K562 (cell line): ENCODE data around the gene EME2. TPM values are rescaled to one million over a fixed set of nuclear protein-coding genes. Genes with fewer than 3 reads are reported as not detected.

Experiments used
- ATAC-seq: fragments of 200-7000 bp; cut with Tn5 transposase; 3 replicates; pipeline ENCODE4 v1.9.1; 2020; ENCODE audit warnings: moderate library complexity
- BruUV-seq: library from RNA; stranded (reverse); fragments of 400-500 nt; replicated peaks from 2 replicates; lab custom pipeline; 2021; lab: Mats Ljungman, UMichigan
- CTCF ChIA-PET: fragments of 300-600 bp; formaldehyde crosslinking; extraction: SDS; loops from one replicate; lab custom pipeline; 2021; ENCODE audit warnings: low intra/inter-chr PET ratio; lab: Yijun Ruan, JAX
- POLR2A ChIA-PET: fragments of 300-600, 350-650 bp; sonication (Branson Sonifier 250); formaldehyde crosslinking; extraction: SDS; loops from one replicate; lab custom pipeline; 2021; ENCODE audit warnings: antibody characterized with exemption, inconsistent platforms; lab: Yijun Ruan, JAX
- DNase-seq, 4 experiments: peaks; one replicate each; pipeline versions ENCODE4 v3.0.0 to v3.0.0-alpha.2; 2011 to 2018; ENCODE audit warnings: low spot score in 3 of 4, mixed read lengths in 3 of 4; ENCODE audit errors: extremely low read depth in 1 of 4
- FAIRE-seq: peaks from 2 replicates; lab custom pipeline; 2011; peaks lifted over from hg19 to GRCh38; lab: Jason Lieb, UNC
- H2AFZ ChIP-seq: 2 replicates; pipeline ENCODE4 v1.6.0; 2011; ENCODE audit warnings: low read depth, low read length, control low read depth, inconsistent platforms
- H3K27ac ChIP-seq: fragments of 200-600 bp; 3 replicates; pipeline ENCODE4 v1.8.0; 2011; ENCODE audit warnings: low read depth, mild to moderate bottlenecking, control low read depth, inconsistent platforms, low read length, moderate library complexity, mixed read lengths; ENCODE audit errors: extremely low read depth
- H3K27me3 ChIP-seq, 2 experiments: fragments of 300-600 bp in 1 of 2; 2 replicates in 1 of 2; 3 replicates in 1 of 2; pipeline versions ENCODE4 v1.6.0 to v1.8.0; 2011; ENCODE audit warnings: inconsistent platforms in 2 of 2, low read length in 2 of 2, mild to moderate bottlenecking in 1 of 2, mixed read lengths in 1 of 2, moderate library complexity in 1 of 2; ENCODE audit not compliant: control insufficient read depth in 2 of 2, insufficient read depth in 2 of 2
- H3K36me3 ChIP-seq: fragments of 300-600 bp; 3 replicates; pipeline ENCODE4 v1.8.0; 2011; ENCODE audit warnings: mild to moderate bottlenecking, low read length, inconsistent platforms; ENCODE audit not compliant: control insufficient read depth, insufficient read depth
- H3K4me1 ChIP-seq, 2 experiments: fragments of 200-600 bp in 1 of 2; replicated peaks in 1 of 2; 2 replicates in 1 of 2; 3 replicates in 1 of 2; pipeline versions ENCODE4 v1.5.1 to v1.8.0; 2011; ENCODE audit warnings: inconsistent platforms in 2 of 2, low read length in 2 of 2, mild to moderate bottlenecking in 1 of 2, mixed read lengths in 1 of 2, moderate library complexity in 1 of 2; ENCODE audit not compliant: control insufficient read depth in 2 of 2, insufficient read depth in 2 of 2
- H3K4me2 ChIP-seq: 2 replicates; pipeline ENCODE4 v1.6.1; 2011; ENCODE audit warnings: low read length, control low read depth, inconsistent platforms, mixed read lengths; ENCODE audit not compliant: insufficient read depth
- H3K4me3 ChIP-seq: fragments of 200-600 bp; sonication (generic), shearing (Covaris generic); 2 replicates; pipeline ENCODE4 v1.5.1; 2016; ENCODE audit warnings: control low read depth, inconsistent platforms
- H3K79me2 ChIP-seq: fragments of 200-600 bp; 3 replicates; pipeline ENCODE4 v1.8.0; 2011; ENCODE audit warnings: low read length, inconsistent platforms; ENCODE audit not compliant: control insufficient read depth, insufficient read depth
- H3K9ac ChIP-seq, 2 experiments: 2 replicates each; pipeline versions ENCODE4 v1.6.0 to v1.6.1; 2011; ENCODE audit warnings: low read depth in 2 of 2, low read length in 2 of 2, control low read depth in 1 of 2, inconsistent platforms in 1 of 2, mild to moderate bottlenecking in 1 of 2, mixed read lengths in 1 of 2; ENCODE audit not compliant: insufficient read depth in 1 of 2
- H3K9me1 ChIP-seq: one replicate; pipeline ENCODE4 v1.6.0; 2011; ENCODE audit warnings: inconsistent platforms, mild to moderate bottlenecking, low read length, moderate library complexity; ENCODE audit not compliant: control insufficient read depth, insufficient read depth
- H3K9me3 ChIP-seq: replicated peaks from 2 replicates; pipeline ENCODE4 v1.5.1; 2011; ENCODE audit warnings: low read depth, low read length, inconsistent platforms; ENCODE audit not compliant: control insufficient read depth, insufficient read depth
- H4K20me1 ChIP-seq: replicated peaks from 2 replicates; pipeline ENCODE4 v1.6.1; 2011; ENCODE audit warnings: low read length, inconsistent platforms, mixed read lengths; ENCODE audit not compliant: control insufficient read depth, insufficient read depth
- ARID2 ChIP-seq: fragments of 450-650 bp; IDR thresholded peaks from 2 replicates; pipeline ENCODE4 v1.6.1; 2017; ENCODE audit warnings: antibody characterized with exemption, mild to moderate bottlenecking
- KDM1A ChIP-seq, 2 experiments: fragments of 450-650 bp; IDR thresholded peaks; 2 replicates each; pipeline ENCODE4 v1.6.1; 2016; ENCODE audit warnings: mild to moderate bottlenecking in 2 of 2
- LCOR ChIP-seq: sonication (generic); formaldehyde crosslinking; IDR thresholded peaks from 2 replicates; pipeline ENCODE4 v1.8.0; 2022; ENCODE audit warnings: mild to moderate bottlenecking, missing genetic modification reagents
- RBM22 ChIP-seq: fragments of 200-400 bp; formaldehyde crosslinking; IDR thresholded peaks from 2 replicates; pipeline ENCODE4 v1.6.1; 2018; ENCODE audit warnings: low read length, low read depth; ENCODE audit not compliant: poor library complexity, severe bottlenecking
- ZBTB43 ChIP-seq: sonication (generic); formaldehyde crosslinking; IDR thresholded peaks from 2 replicates; pipeline ENCODE4 v1.8.0; 2023; ENCODE audit warnings: mild to moderate bottlenecking, missing genetic modification reagents
- ZNF324 ChIP-seq: fragments of 250-450 bp; sonication (Bioruptor Pico); IDR thresholded peaks from 2 replicates; pipeline ENCODE4 v1.4.0; 2020; ENCODE audit warnings: mild to moderate bottlenecking
- WGBS: fragments of 100-300 bp; shearing (Covaris generic); methylation state at CpG from one replicate; pipeline ENCODE4 v1.1.6; 2016; ENCODE audit warnings: low coverage, mixed read lengths; ENCODE audit not compliant: insufficient coverage; ENCODE audit errors: missing lambda C conversion rate; 5-methylcytosine and 5-hydroxymethylcytosine counted together
- in situ Hi-C: fragments of 300-500 bp; cut with MboI; formaldehyde crosslinking; loops from 4 replicates; pipeline ENCODE4 v1.15.0; 2018; ENCODE audit warnings: inconsistent platforms, mixed read lengths
- intact Hi-C: fragments of 100-400 bp; cut with micrococcal nuclease; formaldehyde crosslinking; loops from 2 replicates; pipeline ENCODE4 v1.14.2; 2022
- polyA plus RNA-seq, 8 experiments: library from polyadenylated mRNA; depleted of rRNA in 4 of 8; stranded (reverse) in 5 of 8; unstranded in 3 of 8; fragments of >200 nt; fragmentation: Nextera tagmentation in 2 of 8; fragmentation: Illumina TruSeq in 1 of 8; extraction: Ambion mirVana in 2 of 8; extraction: Trizol in 1 of 8; gene quantifications; 2 replicates each; pipeline versions ENCODE4 v1.2.1 to v1.2.3, GENCODE V29; 2011 to 2014; ENCODE audit warnings: inconsistent platforms in 1 of 8, missing spikeins in 1 of 8
- total RNA-seq, 7 experiments: library from RNA; depleted of rRNA in 6 of 7; stranded (reverse); fragments of >200 nt in 6 of 7; fragmentation: Illumina TruSeq in 2 of 7; extraction: Trizol in 2 of 7; gene quantifications; 2 replicates each; pipeline versions ENCODE4 v1.2.1 to v1.2.3, GENCODE V29; 2011 to 2021; ENCODE audit warnings: low replicate concordance in 1 of 7
- TF ChIP-seq, protein P1 (sequence below): fragments of 450-650 bp; formaldehyde crosslinking; IDR thresholded peaks from 2 replicates; pipeline ENCODE4 v1.4.0; 2020; ENCODE audit warnings: mild to moderate bottlenecking, mixed read lengths

The EME2 gene
- total and polyA plus RNA-seq, 9 of the 15 experiments (the other 6 are each of a cell fraction or from before 2014, with no cell fraction given), result 0.35 to 19.9 (median 3.5) TPM

DNA sequence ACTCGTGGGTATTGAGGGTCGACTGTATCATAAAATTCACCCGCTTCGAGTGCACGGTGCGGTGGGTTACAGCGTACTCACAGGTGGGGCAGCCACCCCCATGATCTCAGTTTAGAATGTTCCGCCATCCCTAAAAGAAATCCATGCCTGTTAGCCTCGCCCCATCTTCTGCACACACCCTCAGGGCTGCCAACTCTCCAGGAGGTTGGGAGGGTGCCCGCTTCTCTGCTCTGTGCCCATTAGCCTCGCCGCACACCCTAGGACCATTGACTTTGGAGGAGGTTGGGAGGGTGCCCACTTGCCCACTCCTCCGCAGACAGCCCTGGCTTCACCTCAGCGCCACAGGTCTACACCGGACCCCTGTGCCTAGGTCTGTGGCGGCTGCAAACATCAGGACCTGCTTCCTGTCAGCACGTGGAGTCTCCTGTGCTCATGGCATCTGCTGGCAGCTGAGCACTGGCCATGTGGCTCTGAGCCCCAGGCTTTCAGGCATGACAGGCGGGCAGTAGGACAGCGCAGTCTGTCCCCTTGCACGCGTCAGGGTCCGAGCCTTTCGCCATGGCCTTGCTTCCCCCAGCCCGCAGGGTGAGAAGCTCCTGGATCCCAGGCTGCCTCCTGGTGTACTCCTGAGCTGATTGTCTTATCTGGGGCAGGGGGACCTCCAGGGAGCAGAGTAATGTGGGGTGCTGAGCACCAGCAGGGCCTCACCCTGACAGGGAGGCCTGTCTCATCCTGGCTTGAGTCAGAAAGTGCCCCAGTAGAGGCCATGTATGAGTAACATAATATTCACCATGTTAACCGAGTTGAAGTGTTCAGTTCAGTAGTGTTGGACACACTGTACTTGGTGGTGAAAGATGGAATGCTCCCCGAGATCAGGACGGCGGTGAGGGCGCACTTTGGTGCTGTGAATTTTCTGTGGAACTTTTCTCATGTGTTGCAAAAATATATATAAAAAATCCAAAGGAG is 23.2 kb upstream of the EME2 start:
- 91% methylated on average over 24 of the region's 29 CpGs for WGBS
- POLR2A ChIA-PET, result interaction anchor here (0.7 kb wide), 1 partner anchor 111 kb away, joined by 3 read pairs; no protein-coding TSS in a partner anchor
- no peak for FAIRE-seq
- intact Hi-C loops, result no loop called here
- Histone ChIP-seq H4K20me1 (no peaks in the 10 kb centered on the region), H3K27me3 (no peaks in the 10 kb centered on the region), H3K36me3 (peaks cover 43% of the 10 kb centered on the region; the same call in 2 of the 3 replicates)
- DNase-seq, result no peak
- no peak for TF ChIP-seq LCOR (CRISPR knock-in tag)
- TF ChIP-seq KDM1A (IDR thresholded peaks at IDR 0.05), result no peak
- no peak for TF ChIP-seq ZBTB43
- no peak for TF ChIP-seq ZNF324 (CRISPR knock-in tag)
- TF ChIP-seq, protein P1, sequence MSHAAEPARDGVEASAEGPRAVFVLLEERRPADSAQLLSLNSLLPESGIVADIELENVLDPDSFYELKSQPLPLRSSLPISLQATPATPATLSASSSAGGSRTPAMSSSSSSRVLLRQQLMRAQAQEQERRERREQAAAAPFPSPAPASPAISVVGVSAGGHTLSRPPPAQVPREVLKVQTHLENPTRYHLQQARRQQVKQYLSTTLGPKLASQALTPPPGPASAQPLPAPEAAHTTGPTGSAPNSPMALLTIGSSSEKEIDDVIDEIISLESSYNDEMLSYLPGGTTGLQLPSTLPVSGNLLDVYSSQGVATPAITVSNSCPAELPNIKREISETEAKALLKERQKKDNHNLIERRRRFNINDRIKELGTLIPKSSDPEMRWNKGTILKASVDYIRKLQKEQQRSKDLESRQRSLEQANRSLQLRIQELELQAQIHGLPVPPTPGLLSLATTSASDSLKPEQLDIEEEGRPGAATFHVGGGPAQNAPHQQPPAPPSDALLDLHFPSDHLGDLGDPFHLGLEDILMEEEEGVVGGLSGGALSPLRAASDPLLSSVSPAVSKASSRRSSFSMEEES, result no peak
- no peak for TF ChIP-seq ARID2
- peak; percentile 46 for TF ChIP-seq RBM22
- TF ChIP-seq, all 486 proteins: peak for 1
- no peak overlapping the region; the same call in 2 of the 3 replicates for H3K27ac ChIP-seq
- no peak overlapping the region for H3K4me2 ChIP-seq
- CTCF ChIA-PET, result no interaction called here
- H3K79me2 ChIP-seq, result no peaks in the 10 kb centered on the region
- BruUV-seq, result no TSS peak
- H3K9me3 ChIP-seq, result no peaks in the 10 kb centered on the region
- H3K4me1 ChIP-seq, result peaks cover 0 to 7% of the 10 kb centered on the region in 2 experiments; a peak in 1 of 5 replicates
- H3K9ac ChIP-seq, result 0 out of 4 replicates have a peak overlapping the region, but pooled peaks of 1 of the 2 experiments have one; percentile 6
- H3K4me3 ChIP-seq, result no peak overlapping the region
- peaks cover 3% of the 10 kb centered on the region for H3K9me1 ChIP-seq
- in situ Hi-C loops, result no loop called here
- H2AFZ ChIP-seq, result no peak overlapping the region
- no peak for ATAC-seq
